ENCODE results near the gene WNK1. TPM values are rescaled to one million over a fixed set of nuclear protein-coding genes. Genes with fewer than 3 reads are reported as not detected.
"Not testable (repeated sequence)": the region's sequence is repeated elsewhere in the genome, so short reads cannot be mapped to it uniquely, and the experiment has no call there.

Gene WNK1
- total RNA-seq, 1 donor from 2014 or later = 57.7 TPM

GRCh38 chr12:848882-849527 is 96.6 kb downstream of the WNK1 start:
- TF ChIP-seq CTCF (IDR thresholded peaks at IDR 0.05; ENCODE audit: insufficient read depth, low read length, severe bottlenecking) = no peak
- DNase-seq (ENCODE audit: low read depth) = no peak

GRCh38 chr12:849733-850437 is 97.5 kb downstream of the WNK1 start:
- H3K27me3 ChIP-seq (ENCODE audit: control insufficient read depth, insufficient read depth, low read length); FAIRE-seq; H3K36me3 ChIP-seq (ENCODE audit: control insufficient read depth, insufficient read depth, low read length); H3K4me3 ChIP-seq (ENCODE audit: low read depth, low read length); DNase-seq (ENCODE audit: low read depth): not testable (repeated sequence)

More at GRCh38 chr12:848882-849527, 96.6 kb downstream of the WNK1 start:
- peaks cover 3% of the 10 kb centered on the region for H3K36me3 ChIP-seq (ENCODE audit: control insufficient read depth, insufficient read depth, low read length)
- H3K27me3 ChIP-seq (ENCODE audit: control insufficient read depth, insufficient read depth, low read length) = no peaks in the 10 kb centered on the region
- H3K4me3 ChIP-seq (ENCODE audit: low read depth, low read length) = no peak overlapping the region
- no peak for FAIRE-seq

GRCh38 chr12:851343-851742 is 99.0 kb downstream of the WNK1 start:
- H3K4me3 ChIP-seq (ENCODE audit: low read depth, low read length) = no peak overlapping the region
- H3K36me3 ChIP-seq (ENCODE audit: control insufficient read depth, insufficient read depth, low read length) = no peaks in the 10 kb centered on the region
- no peak for DNase-seq (ENCODE audit: low read depth)
- H3K27me3 ChIP-seq (ENCODE audit: control insufficient read depth, insufficient read depth, low read length) = no peaks in the 10 kb centered on the region
- TF ChIP-seq CTCF (IDR thresholded peaks at IDR 0.05; ENCODE audit: insufficient read depth, low read length, severe bottlenecking) = no peak
- no peak for FAIRE-seq

GRCh38 chr12:851913-852312 is 99.5 kb downstream of the WNK1 start:
- no peak for FAIRE-seq
- TF ChIP-seq CTCF (IDR thresholded peaks at IDR 0.05; ENCODE audit: insufficient read depth, low read length, severe bottlenecking) = no peak
- Histone ChIP-seq H3K27me3 (ENCODE audit: control insufficient read depth, insufficient read depth, low read length) (no peaks in the 10 kb centered on the region), H3K4me3 (ENCODE audit: low read depth, low read length) (no peak overlapping the region), H3K36me3 (ENCODE audit: control insufficient read depth, insufficient read depth, low read length) (no peaks in the 10 kb centered on the region)
- DNase-seq (ENCODE audit: low read depth) = peak; percentile 86

GRCh38 chr12:852864-853263 is 100.5 kb downstream of the WNK1 start:
- FAIRE-seq = no peak

More at GRCh38 chr12:852864-853263, 100.5 kb downstream of the WNK1 start:
- no peak for TF ChIP-seq CTCF (IDR thresholded peaks at IDR 0.05; ENCODE audit: insufficient read depth, low read length, severe bottlenecking)
- Histone ChIP-seq H3K27me3 (ENCODE audit: control insufficient read depth, insufficient read depth, low read length) (no peaks in the 10 kb centered on the region), H3K36me3 (ENCODE audit: control insufficient read depth, insufficient read depth, low read length) (no peaks in the 10 kb centered on the region), H3K4me3 (ENCODE audit: low read depth, low read length) (no peak overlapping the region)
- no peak for DNase-seq (ENCODE audit: low read depth)
